NCI-H1417 (cell line): Measurements from ENCODE around the gene ZBTB9.

Source experiments
- DNase-seq, 3 experiments: peaks; one replicate each; lab custom pipeline; 2025; lab: John Stamatoyannopoulos, UW

Gene ZBTB9

GRCh38 chr6:33454009-33454946, at the start of gene ZBTB9:
TSS of gene ZBTB9 (plus strand) at chr6:33454576. CDS start at chr6:33455101, 525 bp downstream.
- DNase-seq = peak; percentile 94 to 96 (median 95)

GRCh38 chr6:33404884-33405283, 49.5 kb upstream of the ZBTB9 start:
- DNase-seq = no peak

DNA sequence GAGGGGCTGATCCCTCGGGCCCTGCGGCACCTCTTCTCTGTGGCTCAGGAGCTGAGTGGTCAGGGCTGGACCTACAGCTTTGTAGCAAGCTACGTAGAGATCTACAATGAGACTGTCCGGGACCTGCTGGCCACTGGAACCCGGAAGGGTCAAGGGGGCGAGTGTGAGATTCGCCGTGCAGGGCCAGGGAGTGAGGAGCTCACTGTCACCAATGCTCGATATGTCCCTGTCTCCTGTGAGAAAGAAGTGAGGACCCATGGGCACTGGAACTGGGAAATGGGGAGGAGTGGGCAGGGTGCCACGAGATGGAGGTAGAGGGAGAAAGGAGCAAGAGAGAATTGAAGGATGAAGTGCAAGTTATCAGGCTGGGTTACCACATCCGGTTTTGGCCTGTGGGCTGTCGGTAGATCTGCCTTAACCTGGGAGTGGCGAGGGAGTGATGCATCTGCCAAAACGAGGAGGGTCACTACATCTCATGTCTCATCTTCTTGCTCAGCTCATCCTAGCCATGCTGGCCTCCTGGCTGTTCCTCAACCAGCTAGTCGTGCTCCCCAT, 48.9 kb upstream of the ZBTB9 start:
- DNase-seq = no peak

DNA sequence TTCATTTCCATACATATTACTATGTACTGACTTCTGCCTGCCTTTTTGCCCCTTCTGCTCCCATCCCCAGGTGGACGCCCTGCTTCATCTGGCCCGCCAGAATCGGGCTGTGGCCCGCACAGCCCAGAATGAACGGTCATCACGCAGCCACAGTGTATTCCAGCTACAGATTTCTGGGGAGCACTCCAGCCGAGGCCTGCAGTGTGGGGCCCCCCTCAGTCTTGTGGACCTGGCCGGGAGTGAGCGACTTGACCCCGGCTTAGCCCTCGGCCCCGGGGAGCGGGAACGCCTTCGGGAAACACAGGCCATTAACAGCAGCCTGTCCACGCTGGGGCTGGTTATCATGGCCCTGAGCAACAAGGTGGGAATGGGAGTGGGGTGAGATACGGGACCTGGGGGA, 48.2 kb upstream of the ZBTB9 start:
- no peak for DNase-seq

- DNase-seq = peak in 1 of 3 experiments; percentile 9
Observed at GRCh38 chr6:33407132-33407718, 47.2 kb upstream of the ZBTB9 start.

DNA sequence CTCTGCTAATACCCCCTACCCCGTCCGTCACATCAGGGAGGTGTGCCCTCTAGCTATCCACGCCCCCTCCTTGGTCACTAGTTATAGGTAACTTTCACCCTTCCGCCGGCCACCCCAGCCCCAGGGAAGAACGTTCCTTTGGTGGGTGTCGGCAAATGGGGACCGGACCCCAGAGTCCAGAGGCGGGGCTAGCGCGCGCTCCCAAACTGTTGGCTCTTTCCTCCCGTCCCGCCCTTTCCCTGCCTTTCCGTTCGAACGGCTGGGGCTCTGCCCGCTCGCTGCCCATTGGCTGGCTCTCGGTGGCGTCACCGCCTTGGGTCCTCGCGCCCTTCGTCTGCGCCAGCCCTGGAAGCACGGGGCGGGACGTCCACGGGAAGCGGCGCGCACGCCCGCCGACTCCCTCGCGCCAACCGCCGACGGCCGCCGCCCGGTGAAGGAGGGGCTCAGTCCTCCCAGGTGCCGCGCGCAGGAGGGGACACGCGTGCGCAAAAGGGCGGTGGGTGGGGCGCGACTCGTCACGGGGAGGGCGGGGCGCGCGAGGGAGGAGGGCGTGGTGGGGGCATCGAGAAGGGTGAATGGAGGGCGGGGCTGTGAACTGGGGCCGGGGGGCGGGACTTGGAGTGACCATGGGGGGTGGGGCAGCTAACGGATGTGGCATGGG, 44.2 kb upstream of the ZBTB9 start:
- peak; percentile 96 to 98 (median 97) for DNase-seq

GRCh38 chr6:33410711-33411631, 43.4 kb upstream of the ZBTB9 start, which contains the start of gene PHF1:
TSS of gene PHF1 (plus strand) at chr6:33411014. CDS start at chr6:33412264, 1,250 bp downstream.
- DNase-seq = peak in 2 of 3 experiments; percentile 70 to 74

DNA sequence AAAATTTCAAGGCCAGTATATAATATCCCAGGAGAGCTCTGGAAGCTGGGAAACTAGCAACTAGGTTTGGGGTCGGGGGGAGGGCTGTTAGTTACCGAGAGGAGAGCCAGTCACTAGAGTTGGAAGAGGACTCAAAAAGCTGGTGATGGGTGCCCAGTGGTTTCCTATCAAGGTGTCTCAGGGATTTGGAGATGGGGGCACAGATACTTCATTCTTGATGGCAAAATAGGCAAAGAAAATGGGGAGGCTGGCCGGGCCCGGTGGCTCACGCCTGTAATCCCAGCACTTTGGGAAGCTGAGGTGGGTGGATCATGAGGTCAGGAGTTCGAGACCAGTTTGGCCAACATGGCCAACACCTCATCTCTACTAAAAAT, 42.8 kb upstream of the ZBTB9 start:
- DNase-seq = peak in 1 of 3 experiments; percentile 31

GRCh38 chr6:33412140-33413009, 42.0 kb upstream of the ZBTB9 start:
- DNase-seq = no peak

DNA sequence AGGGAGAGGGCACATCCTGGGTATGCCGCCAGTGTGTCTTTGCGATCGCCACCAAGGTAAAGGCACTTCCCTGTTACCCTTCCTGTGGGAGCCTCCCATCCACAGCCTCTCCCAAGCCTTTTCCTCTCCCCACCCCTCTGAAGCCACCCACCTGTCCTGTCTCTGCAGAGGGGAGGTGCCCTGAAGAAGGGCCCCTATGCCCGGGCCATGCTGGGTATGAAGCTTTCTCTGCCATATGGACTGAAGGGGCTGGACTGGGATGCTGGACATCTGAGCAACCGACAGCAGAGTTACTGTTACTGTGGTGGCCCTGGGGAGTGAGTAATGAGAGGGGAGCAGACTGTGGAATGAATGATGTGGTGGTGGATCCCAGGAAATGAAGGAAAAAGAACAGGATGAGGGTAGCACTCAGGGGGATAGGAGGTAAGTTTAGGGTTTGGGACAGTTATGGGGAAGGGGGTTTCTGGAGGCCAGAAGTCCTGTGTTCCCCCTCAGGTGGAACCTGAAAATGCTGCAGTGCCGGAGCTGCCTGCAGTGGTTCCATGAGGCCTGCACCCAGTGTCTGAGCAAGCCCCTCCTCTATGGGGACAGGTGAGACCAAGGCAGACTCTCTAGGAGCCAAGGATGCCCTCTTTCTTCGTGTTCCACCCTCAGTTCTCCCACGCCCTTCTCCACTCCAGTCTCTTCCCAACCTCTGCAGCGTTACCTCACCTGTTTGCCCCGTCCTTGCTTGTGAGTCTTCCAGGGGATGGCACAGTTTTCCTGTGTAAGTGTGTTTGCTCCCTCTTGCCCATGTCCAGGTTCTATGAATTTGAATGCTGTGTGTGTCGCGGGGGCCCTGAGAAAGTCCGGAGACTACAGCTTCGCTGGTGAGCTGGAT, 40.9 kb upstream of the ZBTB9 start:
- no peak for DNase-seq

GRCh38 chr6:33414592-33415271, 39.6 kb upstream of the ZBTB9 start:
- DNase-seq = no peak

- DNase-seq = no peak
Observed at GRCh38 chr6:33415831-33416230, 38.5 kb upstream of the ZBTB9 start.

DNA sequence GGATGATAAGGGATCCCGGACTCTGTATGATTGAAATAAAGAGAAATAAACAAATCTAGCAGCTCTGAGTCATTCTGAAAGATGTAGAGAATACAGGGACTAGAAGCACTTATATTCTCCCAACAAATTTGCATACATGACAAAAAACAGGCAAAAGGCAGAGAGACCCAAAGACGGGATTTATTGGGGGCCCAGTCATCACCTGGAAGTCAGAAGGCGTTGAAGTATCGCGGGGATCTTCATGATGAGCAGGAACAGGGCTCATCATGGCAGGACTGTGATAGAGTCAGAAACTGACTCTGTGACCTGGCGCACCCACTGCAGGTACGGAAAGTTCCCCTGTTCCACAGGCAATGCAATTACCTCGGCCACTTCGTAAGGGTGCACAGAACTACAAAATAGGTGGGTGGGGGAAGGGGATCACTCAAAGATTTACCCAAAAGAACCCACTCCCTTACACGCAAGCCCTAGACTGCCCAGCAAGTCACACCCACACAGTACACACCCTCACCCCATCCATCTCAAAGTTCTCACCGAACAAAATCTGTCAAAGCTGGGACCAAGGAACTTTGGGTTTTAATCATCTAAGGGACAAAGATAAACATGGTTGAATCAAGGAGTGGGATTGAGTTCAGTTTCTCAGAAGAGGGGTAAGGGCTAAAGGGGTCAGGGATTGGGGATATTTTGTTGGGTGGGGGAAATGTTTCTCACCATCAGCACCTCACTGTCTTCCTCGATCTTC, 37.8 kb upstream of the ZBTB9 start:
- no peak for DNase-seq

GRCh38 chr6:33417128-33417902, 37.1 kb upstream of the ZBTB9 start:
- peak in 1 of 3 experiments; percentile 51 for DNase-seq

DNA sequence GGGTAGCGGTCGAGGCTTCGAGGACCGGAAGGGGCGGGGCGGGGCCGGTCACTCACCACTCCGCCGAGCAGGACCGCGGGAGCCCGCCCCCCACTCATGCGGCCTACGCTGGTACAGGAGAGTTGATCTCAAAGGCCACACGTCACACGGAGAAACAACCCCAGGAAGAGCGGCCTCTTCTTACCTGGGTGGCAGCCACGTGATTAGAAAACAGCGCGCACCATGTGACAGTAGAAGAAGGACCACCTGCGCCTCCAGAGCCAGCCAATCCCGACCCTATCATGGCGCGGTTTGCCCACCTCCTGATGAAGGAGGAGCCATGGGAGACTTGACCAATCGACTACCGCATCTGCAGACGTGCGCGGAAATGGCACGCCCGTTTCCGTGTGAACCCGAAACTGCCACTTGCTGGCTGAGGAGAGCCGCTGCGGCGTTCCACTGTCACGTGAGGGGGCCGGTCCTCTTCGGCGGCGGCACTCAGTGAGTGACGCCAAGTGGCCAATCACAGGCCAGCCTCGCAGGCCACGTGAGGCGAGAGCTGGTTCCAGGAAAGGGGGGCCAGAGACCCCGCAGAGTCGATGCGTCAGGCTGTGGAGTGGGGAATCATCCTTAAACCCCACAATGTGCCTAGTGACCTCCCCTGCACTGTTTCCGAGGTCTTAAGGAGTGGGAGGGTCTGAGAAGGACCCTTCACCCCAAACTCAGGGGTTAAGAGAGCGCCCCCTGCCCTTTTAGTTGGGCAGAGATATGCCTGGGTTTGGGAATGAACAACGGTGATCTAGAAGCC, 36.3 kb upstream of the ZBTB9 start, which contains the start of gene CUTA:
Gene CUTA (minus strand): TSS at position 205 of the 787 bp plus-strand sequence. CDS start 107 bp downstream, at position 98.
- peak; percentile 99 to 100 (median 99) for DNase-seq

DNA sequence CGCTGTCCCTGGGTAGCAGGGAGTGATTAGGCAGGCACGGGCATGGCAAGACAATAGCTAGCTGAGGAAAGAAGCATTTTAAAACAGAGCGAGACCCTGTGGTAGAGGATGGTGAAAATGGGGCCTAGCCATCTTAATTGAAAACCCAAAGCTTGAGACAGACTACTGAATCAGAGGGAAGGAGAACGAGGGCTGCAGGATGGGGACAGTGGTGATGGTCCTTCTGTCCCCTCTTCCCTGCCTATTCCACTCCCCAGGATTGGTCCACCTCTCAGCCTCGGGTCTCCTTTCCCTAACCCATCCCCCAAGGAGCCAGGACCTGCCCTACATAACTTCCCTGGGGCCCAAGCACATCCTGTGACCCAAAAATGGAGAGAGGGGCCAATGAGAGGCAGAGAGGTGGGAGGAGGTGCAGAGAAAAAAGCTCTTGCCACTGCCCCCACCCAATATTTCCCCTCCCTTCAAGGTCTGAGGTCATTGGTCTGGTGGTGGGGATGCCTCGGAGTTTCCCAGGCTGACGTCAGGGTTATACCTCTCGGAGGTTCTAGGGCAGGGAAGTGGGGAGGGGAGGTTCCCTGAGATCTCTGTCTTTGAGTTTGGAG, 35.6 kb upstream of the ZBTB9 start:
- no peak for DNase-seq
